GM12872 (cell line): Measurements from ENCODE around the gene SYNRG.

Source experiments
- CTCF ChIP-seq: IDR thresholded peaks from 3 replicates; pipeline ENCODE4 v1.5.1; 2011; ENCODE audit warnings: low read depth, mild to moderate bottlenecking, low read length, moderate library complexity; ENCODE audit not compliant: insufficient read depth

SYNRG gene

DNA sequence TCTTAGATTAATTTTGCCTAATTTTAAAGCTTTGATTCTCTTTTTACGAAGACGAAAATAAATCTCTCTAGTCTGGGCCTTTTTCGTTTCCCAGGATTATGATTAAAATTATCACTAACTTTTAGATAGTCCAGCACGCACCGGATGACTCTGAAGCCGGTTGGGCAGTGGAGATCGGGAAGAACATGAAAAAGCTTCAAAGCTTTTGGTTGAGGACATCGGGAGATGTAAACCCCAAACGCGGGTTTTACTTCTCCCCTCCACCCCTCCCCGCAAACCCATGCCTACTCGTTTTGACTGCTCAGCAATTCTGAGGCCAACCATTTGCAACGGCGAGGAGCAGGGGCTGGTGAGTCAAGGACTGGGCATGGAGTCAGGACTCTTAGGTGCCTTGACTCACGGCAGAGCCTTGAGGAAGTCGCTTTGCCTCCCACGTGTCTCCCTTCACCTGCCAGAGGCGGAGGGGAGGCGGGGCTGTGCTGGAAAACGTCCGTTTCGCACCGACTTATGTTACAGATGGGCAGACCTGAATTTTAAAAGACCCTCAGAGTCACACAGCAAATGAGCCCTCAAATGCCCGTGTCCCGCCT, 120.5 kb downstream of the SYNRG start:
- no peak for TF ChIP-seq CTCF

DNA sequence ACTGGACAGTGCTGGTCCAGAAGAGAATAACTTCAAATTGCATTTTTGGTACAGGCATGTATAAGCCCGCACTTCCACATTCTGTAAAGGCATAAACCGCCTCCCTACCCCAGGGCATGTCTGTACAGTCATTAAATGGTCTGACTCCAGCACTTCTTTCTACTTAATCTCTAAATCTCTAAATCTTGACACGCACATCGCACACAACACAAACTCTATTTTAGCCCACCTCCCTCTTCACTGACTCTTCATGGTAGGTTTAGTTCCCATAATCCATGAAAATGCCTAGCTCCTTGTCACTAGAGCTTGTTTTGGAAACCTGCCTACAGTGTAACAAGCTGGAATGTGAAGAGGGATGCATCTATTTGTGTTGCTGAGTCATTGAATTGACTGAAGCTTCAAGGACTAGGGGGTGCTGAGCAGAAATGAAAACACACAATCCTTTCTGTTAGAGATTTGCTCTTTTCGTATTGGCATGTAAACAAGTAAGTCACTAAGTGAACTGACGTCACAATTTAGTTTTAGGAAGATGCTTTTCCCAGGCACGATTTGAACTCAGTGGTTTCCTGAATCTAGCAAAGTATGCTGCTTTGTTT, 121.1 kb downstream of the SYNRG start:
- TF ChIP-seq CTCF: no peak

- TF ChIP-seq CTCF: no peak
Observed at GRCh38 chr17:37485938-37486570, 123.2 kb downstream of the SYNRG start.

DNA sequence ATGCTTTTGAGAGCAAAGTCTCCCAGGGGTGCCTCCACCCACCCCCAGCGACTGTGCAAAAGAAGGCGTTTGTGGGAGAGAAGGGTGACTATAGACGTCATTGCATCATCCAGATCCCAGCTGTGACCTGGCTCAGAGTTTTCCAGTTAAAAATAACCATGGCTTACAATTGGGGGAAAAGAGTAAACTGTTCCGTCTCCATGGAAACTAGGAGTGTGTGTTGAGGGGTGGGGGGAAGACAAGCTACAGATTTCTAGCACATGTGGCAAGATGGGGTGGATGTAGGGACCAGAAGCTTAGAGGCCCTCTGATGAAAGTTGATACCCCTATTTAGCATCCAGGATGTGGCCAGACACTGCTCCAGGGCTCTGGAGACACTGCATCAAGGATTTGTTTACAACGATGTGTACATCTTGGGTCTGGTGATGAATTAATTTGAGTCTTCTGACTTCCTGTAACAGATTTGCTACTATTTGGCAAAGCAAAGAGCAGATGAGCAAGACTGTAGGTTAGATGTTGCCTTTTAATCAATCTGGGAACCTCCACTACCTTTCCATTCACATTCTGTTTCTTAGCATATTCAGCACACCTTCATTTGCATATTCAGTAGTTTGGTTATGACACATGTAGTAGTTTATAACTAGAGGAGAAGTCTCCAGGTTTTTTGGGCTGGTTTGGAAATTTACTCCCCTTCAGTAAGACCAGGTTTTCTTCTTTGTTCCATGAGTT, 125.7 kb downstream of the SYNRG start:
- TF ChIP-seq CTCF: no peak

DNA sequence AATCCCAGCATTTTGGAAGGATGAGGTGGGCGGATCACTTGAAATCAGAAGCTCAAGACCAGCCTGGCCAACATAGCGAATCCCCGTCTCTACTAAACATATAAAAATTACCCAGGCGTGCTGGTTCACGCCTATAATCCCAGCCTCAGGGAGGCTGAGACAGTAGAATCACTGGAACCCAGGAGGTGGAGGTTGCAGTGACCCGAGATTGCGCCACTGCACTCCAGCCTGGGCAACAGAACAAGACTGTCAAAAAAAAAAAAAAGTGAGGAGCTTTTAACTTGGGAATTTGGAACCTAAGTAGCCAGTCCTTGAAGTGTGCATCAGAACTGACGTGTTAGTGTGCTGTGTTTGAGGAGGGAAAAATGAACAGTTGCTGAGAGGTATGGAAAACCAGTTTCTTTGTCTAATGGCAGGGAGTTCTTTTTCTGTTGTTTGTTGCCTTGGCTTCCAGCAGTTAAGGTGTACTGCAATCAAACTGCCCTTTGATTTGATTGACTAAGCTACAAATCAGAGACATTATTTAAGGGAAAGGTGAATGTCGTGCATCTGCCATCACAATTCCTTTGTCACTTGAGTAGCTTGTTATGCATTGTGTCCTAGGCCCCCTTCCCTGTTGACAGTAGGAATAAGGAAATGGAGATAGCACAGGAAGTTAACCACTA, 128.1 kb downstream of the SYNRG start:
- TF ChIP-seq CTCF: no peak

DNA sequence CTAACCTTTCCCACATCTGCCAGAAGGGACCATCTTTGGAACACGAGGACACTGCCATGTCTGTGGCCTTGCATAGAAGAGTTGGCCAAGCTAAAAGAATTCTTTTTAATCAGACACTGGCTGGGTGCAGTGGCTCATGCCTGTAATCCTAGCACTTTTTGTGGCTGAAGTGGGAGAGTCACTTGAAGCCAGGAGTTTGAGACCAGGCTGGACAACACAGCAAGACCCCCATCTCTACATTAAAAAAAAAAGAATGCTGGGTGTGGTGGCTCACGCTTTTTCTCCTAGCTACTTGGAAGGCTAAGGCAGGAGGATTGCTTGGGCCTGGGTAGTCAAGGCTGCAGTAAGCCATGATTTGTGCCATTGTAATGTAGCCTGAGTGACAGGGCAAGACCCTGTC, 128.8 kb downstream of the SYNRG start:
- no peak for TF ChIP-seq CTCF

DNA sequence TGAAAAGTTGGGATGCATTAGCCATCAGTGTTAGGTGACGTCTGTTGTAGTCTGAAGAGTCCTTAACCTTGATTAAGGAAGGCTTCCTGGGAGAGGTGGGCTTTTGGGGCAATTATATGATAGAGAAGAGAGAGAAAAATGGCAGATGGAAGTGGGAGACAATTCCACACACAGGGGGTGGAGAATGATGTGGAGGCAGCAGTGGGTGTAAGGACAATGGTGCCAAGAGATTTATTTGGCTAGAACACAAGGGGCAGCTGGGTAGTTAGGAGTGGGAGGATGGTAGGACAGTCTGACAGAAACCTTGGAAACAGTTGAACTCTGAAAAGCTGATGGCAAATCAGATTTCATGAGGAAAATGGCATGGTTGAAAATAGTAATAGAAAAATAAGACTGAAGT, 130.2 kb downstream of the SYNRG start:
- TF ChIP-seq CTCF: no peak
